RCC 7860 (cell line): Measurements from ENCODE around the gene PPWD1.
A peak's percentile ranks its signal among the peaks of the same experiment; 100 is the strongest.
"Not testable (repeated sequence)": the region's sequence is repeated elsewhere in the genome, so short reads cannot be mapped to it uniquely, and the experiment has no call there.

Source experiments
- DNase-seq: peaks from one replicate; pipeline ENCODE4 v3.0.0-alpha.2; 2015; ENCODE audit warnings: low spot score
- FAIRE-seq: peaks from 2 replicates; lab custom pipeline; 2012; peaks lifted over from hg19 to GRCh38; lab: Jason Lieb, UNC

The PPWD1 gene

DNA sequence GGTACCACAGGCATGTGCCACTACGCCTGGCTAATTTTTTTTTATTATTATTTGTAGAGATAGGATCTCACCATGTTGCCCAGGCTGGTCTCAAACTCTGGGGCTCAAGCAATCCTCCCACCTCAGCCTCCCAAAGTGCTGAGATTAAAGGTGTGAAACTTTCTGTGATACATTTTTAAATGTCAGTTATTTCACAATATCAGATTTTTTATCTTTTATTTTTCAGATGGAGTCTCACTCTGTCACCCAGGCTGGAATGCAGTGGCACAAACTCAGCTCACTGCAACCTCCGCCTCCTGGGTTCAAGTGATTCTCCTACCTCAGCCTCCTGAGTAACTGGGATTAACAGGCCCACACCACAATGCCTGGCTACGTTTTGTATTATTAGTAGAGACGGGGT, 58.9 kb downstream of the PPWD1 start:
- not testable (repeated sequence) for DNase-seq, FAIRE-seq

DNA sequence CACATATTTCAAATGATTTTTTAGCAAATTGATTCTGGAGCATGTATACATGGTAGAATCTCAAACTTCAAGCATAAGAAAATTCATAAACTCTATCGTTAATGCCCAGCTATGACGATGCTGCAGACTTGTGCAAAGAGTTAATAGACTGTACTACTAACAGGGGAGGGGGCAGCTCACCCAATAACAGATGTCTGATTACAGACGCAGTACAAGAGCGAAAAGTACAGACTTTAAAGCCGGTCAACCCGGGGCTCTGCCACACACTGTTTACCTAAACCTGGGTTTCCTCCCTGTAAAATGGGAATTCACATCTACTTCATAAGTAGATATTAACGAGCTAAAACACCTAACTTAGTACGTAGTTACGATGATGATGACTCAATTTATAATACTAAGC, 60.4 kb downstream of the PPWD1 start:
- FAIRE-seq = no peak
- DNase-seq = no peak

DNA sequence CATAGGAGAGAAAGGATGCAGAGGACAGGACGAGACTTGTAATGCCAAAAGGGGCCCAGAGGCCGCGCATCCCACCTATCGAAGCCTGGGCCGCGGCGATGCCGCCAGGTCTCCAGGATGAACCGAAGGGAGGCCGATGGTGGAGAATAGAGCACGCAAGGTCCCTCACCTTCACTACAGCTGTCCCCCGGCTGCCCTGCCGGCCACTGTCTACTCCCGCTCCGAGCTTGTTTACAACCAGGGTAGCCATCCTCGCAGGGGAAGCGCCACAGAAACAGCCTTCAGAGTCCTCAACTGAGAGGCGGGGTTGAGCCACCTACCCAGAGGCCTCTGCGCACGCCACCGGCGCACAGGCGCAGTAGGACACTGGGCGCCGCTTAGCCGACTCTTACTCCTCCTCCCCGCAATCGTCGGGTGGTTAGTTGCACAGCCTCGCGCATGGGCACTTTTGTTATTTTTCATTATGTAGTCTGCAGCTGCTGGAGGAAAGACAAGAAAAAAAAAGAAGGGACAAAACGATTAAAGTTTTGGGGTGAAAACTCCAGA, 61.0 kb downstream of the PPWD1 start, which contains the start of gene TRIM23:
TSS of gene TRIM23 (minus strand) at position 309 of the 546 bp plus-strand sequence. CDS start at position 250, 59 bp downstream.
- FAIRE-seq (no peak), DNase-seq (peak; percentile 61)

- DNase-seq = peak; percentile 61
- FAIRE-seq = no peak
Measured at GRCh38 chr5:65624571-65625555, 61.8 kb downstream of the PPWD1 start, which contains the start of the genes SHLD3 and TRAPPC13. Gene SHLD3 (plus strand): TSS chr5:65625027. CDS start chr5:65629588, 4,561 bp downstream. Gene TRAPPC13 (plus strand): TSS chr5:65625027. CDS start chr5:65625061, 34 bp downstream.

DNA sequence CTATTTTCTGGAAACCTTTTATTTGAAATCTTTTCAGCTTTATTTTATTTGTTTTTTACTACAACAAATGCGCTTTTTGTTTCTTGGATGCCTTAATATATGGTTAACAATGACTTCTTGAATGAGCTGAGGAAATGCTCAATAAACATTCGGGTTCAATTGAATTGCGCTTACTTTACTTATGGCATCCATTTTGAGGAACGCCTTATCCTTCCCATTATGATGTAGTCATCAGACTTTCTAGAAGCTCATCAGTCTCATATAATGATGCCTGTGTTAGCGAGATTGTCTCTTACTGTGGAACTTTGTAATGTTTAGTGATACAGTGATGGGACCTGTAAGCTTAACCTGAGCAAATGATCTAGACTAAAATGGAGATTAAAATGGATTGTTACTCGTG, 62.6 kb downstream of the PPWD1 start:
- DNase-seq = no peak
- FAIRE-seq = no peak

- DNase-seq = no peak
- no peak for FAIRE-seq
Measured at GRCh38 chr5:65630981-65631380, 67.9 kb downstream of the PPWD1 start.
